Activated CD8-positive, alpha-beta memory T cell treated with anti-CD3 and anti-CD28 coated beads, Interleukin-2, amount 50 U/mL, for 1 hour (primary cell): Measurements from ENCODE around the gene BRIX1.
"Not testable (repeated sequence)": the region's sequence is repeated elsewhere in the genome, so short reads cannot be mapped to it uniquely, and the experiment has no call there.

Experiments used
- DNase-seq: peaks from one replicate; pipeline ENCODE4 v3.0.0-alpha.2; 2020; ENCODE audit errors: extremely low read depth

The BRIX1 gene

GRCh38 chr5:34914671-34915138 lies 806 bp upstream of the BRIX1 start:
- no peak for DNase-seq

GRCh38 chr5:34915856-34916192 lies 313 bp downstream of the BRIX1 start:
- no peak for DNase-seq

GRCh38 chr5:34916518-34916917 lies 1.0 kb downstream of the BRIX1 start:
- DNase-seq, result no peak

GRCh38 chr5:34918025-34918424 lies 2.5 kb downstream of the BRIX1 start:
- no peak for DNase-seq

GRCh38 chr5:34919077-34919476 lies 3.6 kb downstream of the BRIX1 start:
- no peak for DNase-seq

- not testable (repeated sequence) for DNase-seq
Observed at GRCh38 chr5:34923256-34923655, 7.7 kb downstream of the BRIX1 start.

GRCh38 chr5:34923694-34924461 lies 8.4 kb downstream of the BRIX1 start:
- no peak for DNase-seq

- DNase-seq, result no peak
Observed at GRCh38 chr5:34924462-34924765, 8.9 kb downstream of the BRIX1 start.

GRCh38 chr5:34926318-34926888 lies 10.9 kb downstream of the BRIX1 start:
- DNase-seq, result no peak

- DNase-seq, result no peak
Observed at GRCh38 chr5:34927785-34928184, 12.3 kb downstream of the BRIX1 start.

GRCh38 chr5:34928267-34928666 lies 12.8 kb downstream of the BRIX1 start:
- no peak for DNase-seq

GRCh38 chr5:34929134-34929719 lies 13.7 kb downstream of the BRIX1 start, which contains the start of gene DNAJC21:
Gene DNAJC21, plus strand, starts transcription at chr5:34929559. Its CDS starts 261 bp downstream, at chr5:34929820.
- peak; percentile 88 for DNase-seq

- DNase-seq, result peak; percentile 49
Observed at GRCh38 chr5:34929720-34930461, 14.4 kb downstream of the BRIX1 start.

- no peak for DNase-seq
Observed at GRCh38 chr5:34930462-34930844, 14.9 kb downstream of the BRIX1 start.

- no peak for DNase-seq
Observed at GRCh38 chr5:34930870-34931269, 15.4 kb downstream of the BRIX1 start.

GRCh38 chr5:34932947-34933346 lies 17.4 kb downstream of the BRIX1 start:
- no peak for DNase-seq

- no peak for DNase-seq
Observed at GRCh38 chr5:34941936-34942335, 26.4 kb downstream of the BRIX1 start.

- no peak for DNase-seq
Observed at GRCh38 chr5:34944044-34944443, 28.5 kb downstream of the BRIX1 start.

- DNase-seq, result no peak
Observed at GRCh38 chr5:34944460-34945047, 29.0 kb downstream of the BRIX1 start.

- no peak for DNase-seq
Observed at GRCh38 chr5:34957321-34957720, 41.8 kb downstream of the BRIX1 start.

- no peak for DNase-seq
Observed at GRCh38 chr5:34957857-34958690, 42.6 kb downstream of the BRIX1 start.
